ENCODE data around the gene ZNF282. TPM values are rescaled to one million over a fixed set of nuclear protein-coding genes. Genes with fewer than 3 reads are reported as not detected.

ZNF282 gene
- total and polyA plus RNA-seq, 9 of the 15 experiments (the other 6 are each of a cell fraction or from before 2014, with no cell fraction given), result 0.76 to 58.6 (median 17.4) TPM

DNA sequence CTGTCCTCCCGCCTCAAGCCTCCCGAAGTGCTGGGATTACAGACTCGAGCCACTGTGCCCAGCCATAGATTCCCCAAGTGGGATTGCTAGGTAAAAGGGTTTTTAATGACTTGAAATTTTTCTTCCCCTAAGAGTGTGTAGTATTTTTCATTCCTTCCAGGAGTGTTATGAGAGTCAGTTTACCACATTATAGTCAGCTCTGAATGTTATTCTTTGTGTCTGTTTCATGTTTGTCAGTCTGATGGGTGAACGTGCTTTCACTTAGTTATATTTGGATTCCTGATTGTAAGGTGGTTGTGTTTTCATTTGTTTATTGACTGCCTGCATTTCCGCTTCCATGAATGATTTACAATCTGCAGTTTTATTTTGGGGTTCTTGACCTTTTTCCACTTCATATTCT is 50.4 kb downstream of the ZNF282 start (continued):
- TF ChIP-seq ZNF274 (IDR thresholded peaks at IDR 0.05; ENCODE audit: borderline replicate concordance, low read depth, low read length), result no peak

GRCh38 chr7:149248777-149249176 is 53.4 kb downstream of the ZNF282 start:
- TF ChIP-seq BHLHE40 (IDR thresholded peaks at IDR 0.05; ENCODE audit: low read length) (no peak), MED1 (CRISPR knock-in tag; IDR thresholded peaks at IDR 0.05; ENCODE audit: borderline replicate concordance) (no peak), HSF4 (CRISPR knock-in tag; IDR thresholded peaks at IDR 0.05; ENCODE audit: borderline replicate concordance) (no peak), L3MBTL2 (IDR thresholded peaks at IDR 0.05) (no peak), KLF10 (CRISPR knock-in tag; IDR thresholded peaks at IDR 0.05) (no peak), DDX20 (tag; IDR thresholded peaks at IDR 0.05; ENCODE audit: low read depth) (no peak), ZNF707 (CRISPR knock-in tag; conservative IDR thresholded peaks at IDR 0.05) (no peak), ZNF695 (CRISPR knock-in tag; IDR thresholded peaks at IDR 0.05) (no peak), ESRRA (IDR thresholded peaks at IDR 0.05; ENCODE audit: borderline replicate concordance, low read depth) (no peak), ZKSCAN8 (CRISPR knock-in tag; IDR thresholded peaks at IDR 0.05) (no peak), MCM7 (IDR thresholded peaks at IDR 0.05) (no peak), ZNF75A (CRISPR knock-in tag; IDR thresholded peaks at IDR 0.05) (no peak), TCFL5 (CRISPR knock-in tag; conservative IDR thresholded peaks at IDR 0.05) (no peak), HMG20A (CRISPR knock-in tag; conservative IDR thresholded peaks at IDR 0.05) (no peak)
- TF ChIP-seq, protein P1, sequence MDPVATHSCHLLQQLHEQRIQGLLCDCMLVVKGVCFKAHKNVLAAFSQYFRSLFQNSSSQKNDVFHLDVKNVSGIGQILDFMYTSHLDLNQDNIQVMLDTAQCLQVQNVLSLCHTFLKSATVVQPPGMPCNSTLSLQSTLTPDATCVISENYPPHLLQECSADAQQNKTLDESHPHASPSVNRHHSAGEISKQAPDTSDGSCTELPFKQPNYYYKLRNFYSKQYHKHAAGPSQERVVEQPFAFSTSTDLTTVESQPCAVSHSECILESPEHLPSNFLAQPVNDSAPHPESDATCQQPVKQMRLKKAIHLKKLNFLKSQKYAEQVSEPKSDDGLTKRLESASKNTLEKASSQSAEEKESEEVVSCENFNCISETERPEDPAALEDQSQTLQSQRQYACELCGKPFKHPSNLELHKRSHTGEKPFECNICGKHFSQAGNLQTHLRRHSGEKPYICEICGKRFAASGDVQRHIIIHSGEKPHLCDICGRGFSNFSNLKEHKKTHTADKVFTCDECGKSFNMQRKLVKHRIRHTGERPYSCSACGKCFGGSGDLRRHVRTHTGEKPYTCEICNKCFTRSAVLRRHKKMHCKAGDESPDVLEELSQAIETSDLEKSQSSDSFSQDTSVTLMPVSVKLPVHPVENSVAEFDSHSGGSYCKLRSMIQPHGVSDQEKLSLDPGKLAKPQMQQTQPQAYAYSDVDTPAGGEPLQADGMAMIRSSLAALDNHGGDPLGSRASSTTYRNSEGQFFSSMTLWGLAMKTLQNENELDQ (CRISPR knock-in tag; IDR thresholded peaks at IDR 0.05; ENCODE audit: borderline replicate concordance), result no peak

More at GRCh38 chr7:149248777-149249176, 53.4 kb downstream of the ZNF282 start:
- Histone ChIP-seq H3K4me2 (ENCODE audit: insufficient read depth, low read length) (no peak overlapping the region), H3K27me3 (ENCODE audit: control insufficient read depth in 2 of 2, insufficient read depth in 2 of 2, low read length in 2 of 2) (no peaks in the 10 kb centered on the region), H3K4me3 (no peak overlapping the region), H4K20me1 (replicated peaks; ENCODE audit: control insufficient read depth, insufficient read depth, low read length) (no peaks in the 10 kb centered on the region), H3K36me3 (ENCODE audit: control insufficient read depth, insufficient read depth, low read length) (peaks cover 33% of the 10 kb centered on the region), H2AFZ (ENCODE audit: low read depth, low read length) (no peak overlapping the region), H3K9me3 (replicated peaks; ENCODE audit: control insufficient read depth, insufficient read depth, low read depth, low read length) (no peaks in the 10 kb centered on the region), H3K79me2 (ENCODE audit: control insufficient read depth, insufficient read depth, low read length) (no peaks in the 10 kb centered on the region; the same call in 2 of the 3 replicates), H3K4me1 (replicated peaks in 1 of 2; ENCODE audit: control insufficient read depth in 2 of 2, insufficient read depth in 2 of 2, low read length in 2 of 2) (no peaks in the 10 kb centered on the region), H3K27ac (ENCODE audit: extremely low read depth, low read depth, low read length) (no peak overlapping the region), H3K9me1 (ENCODE audit: control insufficient read depth, insufficient read depth, low read length) (no peaks in the 10 kb centered on the region), H3K9ac (ENCODE audit: insufficient read depth in 1 of 2, low read depth in 2 of 2, low read length in 2 of 2) (no peak overlapping the region)
- BruUV-seq (replicated peaks), result no TSS peak
- DNase-seq (ENCODE audit: extremely low read depth in 1 of 4, low spot score in 3 of 4) (no peak), FAIRE-seq (no peak), ATAC-seq (no peak)
- in situ Hi-C loops (cut with MboI), result no loop called here
- CTCF ChIA-PET (ENCODE audit: low intra/inter-chr PET ratio), result interaction anchor here (0.8 kb wide), 1 partner anchor 13 kb away, joined by 3 read pairs; the partner anchor contains the start of gene ZNF783
- intact Hi-C loops (cut with micrococcal nuclease), result no loop called here
- WGBS (ENCODE audit: insufficient coverage, low coverage, missing lambda C conversion rate), result 61% methylated on average over 3 of the region's 3 CpGs
- POLR2A ChIA-PET, result interaction anchor here (1.4 to 2.3 kb wide), 3 partner anchors 8 to 16 kb away, joined by 3 to 9 read pairs (median 4); no protein-coding TSS in a partner anchor
